ENCODE measurements around the gene FER1L5.

Gene FER1L5

GRCh38 chr2:96698221-96698861, 55.8 kb downstream of the FER1L5 start:
- DNase-seq (ENCODE audit: low spot score), result no peak

- no peak for DNase-seq (ENCODE audit: low spot score)
Observed at GRCh38 chr2:96699021-96699420, 56.5 kb downstream of the FER1L5 start.

- no peak for DNase-seq (ENCODE audit: low spot score)
Observed at GRCh38 chr2:96699621-96700020, 57.1 kb downstream of the FER1L5 start.

GRCh38 chr2:96700086-96700485, 57.5 kb downstream of the FER1L5 start:
- no peak for DNase-seq (ENCODE audit: low spot score)

GRCh38 chr2:96701636-96702035, 59.1 kb downstream of the FER1L5 start:
- no peak for DNase-seq (ENCODE audit: low spot score)

- no peak for DNase-seq (ENCODE audit: low spot score)
Observed at GRCh38 chr2:96702098-96702785, 59.7 kb downstream of the FER1L5 start.

- DNase-seq (ENCODE audit: low spot score), result no peak
Observed at GRCh38 chr2:96703021-96703751, 60.6 kb downstream of the FER1L5 start.

- DNase-seq (ENCODE audit: low spot score), result no peak
Observed at GRCh38 chr2:96710985-96711384, 68.4 kb downstream of the FER1L5 start.

- no peak for DNase-seq (ENCODE audit: low spot score)
Observed at GRCh38 chr2:96715658-96716057, 73.1 kb downstream of the FER1L5 start.

- DNase-seq (ENCODE audit: low spot score), result no peak
Observed at GRCh38 chr2:96716388-96716787, 73.8 kb downstream of the FER1L5 start.

GRCh38 chr2:96726131-96726530, 83.6 kb downstream of the FER1L5 start:
- no peak for DNase-seq (ENCODE audit: low spot score)

- DNase-seq (ENCODE audit: low spot score), result no peak
Observed at GRCh38 chr2:96727431-96727830, 84.9 kb downstream of the FER1L5 start.

GRCh38 chr2:96729748-96730147, 87.2 kb downstream of the FER1L5 start:
- DNase-seq (ENCODE audit: low spot score), result no peak

- DNase-seq (ENCODE audit: low spot score), result no peak
Observed at GRCh38 chr2:96730212-96730611, 87.6 kb downstream of the FER1L5 start.

- DNase-seq (ENCODE audit: low spot score), result no peak
Observed at GRCh38 chr2:96733931-96734330, 91.4 kb downstream of the FER1L5 start.

GRCh38 chr2:96734880-96735583, 92.5 kb downstream of the FER1L5 start:
- DNase-seq (ENCODE audit: low spot score), result no peak

GRCh38 chr2:96737251-96737650, 94.7 kb downstream of the FER1L5 start:
- DNase-seq (ENCODE audit: low spot score), result no peak

GRCh38 chr2:96737831-96738230, 95.3 kb downstream of the FER1L5 start:
- DNase-seq (ENCODE audit: low spot score), result no peak

GRCh38 chr2:96739076-96739632, 96.6 kb downstream of the FER1L5 start:
- no peak for DNase-seq (ENCODE audit: low spot score)

- DNase-seq (ENCODE audit: low spot score), result peak; percentile 94
Observed at GRCh38 chr2:96739633-96740428, 97.3 kb downstream of the FER1L5 start, which contains the start of gene LMAN2L. LMAN2L (minus strand) TSS chr2:96740064; CDS start chr2:96740040, 24 bp downstream.

GRCh38 chr2:96747061-96747617, 104.6 kb downstream of the FER1L5 start:
- no peak for DNase-seq (ENCODE audit: low spot score)
